Type B pancreatic cell (in vitro differentiated cells): ENCODE data around the gene IFITM2. TPM values are rescaled to one million over a fixed set of nuclear protein-coding genes. Genes with fewer than 3 reads are reported as not detected.
A peak's percentile ranks its signal among the peaks of the same experiment; 100 is the strongest.

Source experiments
- DNase-seq: peaks from one replicate; pipeline ENCODE4 v3.0.0; 2021; ENCODE audit warnings: mixed read lengths; ENCODE audit not compliant: unreplicated experiment; ENCODE audit errors: extremely low spot score
- H3K27ac Mint-ChIP-seq: 2 replicates; pipeline ENCODE4 v1.8.0; 2021; ENCODE audit warnings: mild to moderate bottlenecking, mixed read lengths
- H3K27me3 Mint-ChIP-seq: 2 replicates; pipeline ENCODE4 v1.8.0; 2021; ENCODE audit warnings: mixed read lengths
- H3K36me3 Mint-ChIP-seq: 2 replicates; pipeline ENCODE4 v1.8.0; 2021; ENCODE audit warnings: mixed read lengths
- H3K4me1 Mint-ChIP-seq: one replicate; pipeline ENCODE4 v1.8.0; 2021; ENCODE audit warnings: mixed read lengths; ENCODE audit not compliant: unreplicated experiment
- H3K4me3 Mint-ChIP-seq: 2 replicates; pipeline ENCODE4 v1.8.0; 2021; ENCODE audit warnings: mild to moderate bottlenecking, mixed read lengths
- H3K9me3 Mint-ChIP-seq: 2 replicates; pipeline ENCODE4 v1.8.0; 2021; ENCODE audit warnings: mixed read lengths
- CTCF ChIP-seq: fragments of 200-600 bp; sonication (generic); conservative IDR thresholded peaks from 2 replicates; pipeline ENCODE4 v1.5.0; 2021; ENCODE audit warnings: antibody characterized with exemption, mild to moderate bottlenecking
- total RNA-seq: library from RNA; stranded (reverse); gene quantifications from 2 replicates; pipeline ENCODE4 v1.2.1, GENCODE V29; 2021; ENCODE audit warnings: low replicate concordance

IFITM2 gene
- total RNA-seq, 1 donor from 2014 or later = 238 TPM

DNA sequence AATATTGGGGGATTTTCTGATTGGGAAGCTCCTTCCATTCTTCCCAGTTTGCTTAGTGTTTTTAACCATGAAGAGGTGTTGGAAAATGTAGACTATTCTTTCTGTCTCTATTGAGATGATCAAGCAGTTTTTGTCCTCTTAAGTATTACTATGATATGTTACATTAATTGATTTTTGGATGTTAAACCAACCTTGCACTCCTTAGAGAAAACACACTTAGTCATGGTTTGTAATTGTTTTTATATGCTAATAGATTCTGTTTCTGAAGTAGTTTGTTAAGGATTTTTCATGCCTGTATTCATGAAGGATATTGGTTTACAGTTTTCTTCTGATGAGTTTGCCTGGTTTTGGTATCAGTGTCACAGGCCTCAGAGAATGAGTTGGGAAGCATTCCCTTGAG, 31.4 kb upstream of the IFITM2 start:
- Mint-ChIP-seq H3K36me3 (no peaks in the 10 kb centered on the region), H3K9me3 (no peaks in the 10 kb centered on the region), H3K27me3 (peaks cover 5% of the 10 kb centered on the region), H3K4me1 (no peaks in the 10 kb centered on the region), H3K27ac (no peak overlapping the region), H3K4me3 (no peak overlapping the region)
- no peak for TF ChIP-seq CTCF
- DNase-seq = no peak

DNA sequence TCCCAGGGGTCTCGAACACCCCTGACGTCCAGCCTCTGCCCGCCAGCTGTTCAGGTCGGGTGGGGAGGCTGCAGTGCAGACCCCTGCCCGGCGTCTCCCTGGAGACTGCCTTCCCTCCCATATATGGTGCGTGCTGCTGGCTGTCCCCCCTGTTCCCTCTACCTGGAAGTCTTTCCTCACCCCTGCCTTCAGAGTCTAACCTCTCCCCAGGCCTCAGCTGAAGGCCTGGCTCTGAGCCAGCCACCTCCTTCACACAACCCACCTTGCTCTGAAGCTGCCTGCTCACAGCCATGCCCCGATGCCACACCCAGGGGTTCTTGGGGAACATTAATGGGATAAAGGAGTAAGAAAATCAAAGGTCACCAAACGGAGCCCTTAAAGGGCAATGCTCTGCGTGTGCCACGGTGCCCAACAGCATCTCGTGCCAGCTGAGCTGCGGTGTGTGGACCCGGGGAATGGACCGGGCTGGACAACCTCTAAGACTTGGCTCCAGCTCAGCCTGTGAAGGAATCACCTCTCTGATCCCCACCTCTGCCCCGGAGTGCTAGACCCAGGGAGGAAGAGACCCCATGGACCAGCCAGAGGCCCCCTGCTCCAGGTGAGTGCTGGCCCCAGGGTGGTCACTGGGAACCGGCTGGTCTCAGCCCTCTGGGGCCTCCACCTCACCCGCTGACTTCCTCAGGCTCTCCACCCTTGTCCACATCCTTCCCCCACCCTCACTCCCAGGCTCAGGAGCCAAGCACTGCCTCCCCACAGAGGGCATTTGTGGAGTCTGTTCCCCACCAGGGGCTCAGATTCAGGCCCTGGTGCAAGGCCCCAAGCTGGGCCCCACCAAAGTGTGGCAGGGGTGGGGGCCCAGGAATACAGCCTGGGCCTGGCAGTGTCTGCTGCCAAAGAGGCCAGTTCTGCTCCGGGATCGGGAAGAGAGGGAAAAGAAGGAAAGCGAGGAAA, 29.3 kb upstream of the IFITM2 start, which contains the start of gene NLRP6:
NLRP6 (plus strand) TSS at position 407 of the 951 bp plus-strand sequence; CDS start at position 570, 163 bp downstream.
- no peaks in the 10 kb centered on the region for H3K36me3 Mint-ChIP-seq
- peaks cover 17% of the 10 kb centered on the region for H3K27me3 Mint-ChIP-seq
- DNase-seq = no peak
- TF ChIP-seq CTCF = no peak
- H3K27ac Mint-ChIP-seq = no peak within 1 kb of the TSS
- H3K9me3 Mint-ChIP-seq = no peaks in the 10 kb centered on the region
- no peak within 1 kb of the TSS for H3K4me3 Mint-ChIP-seq
- peaks cover 6% of the 10 kb centered on the region for H3K4me1 Mint-ChIP-seq

DNA sequence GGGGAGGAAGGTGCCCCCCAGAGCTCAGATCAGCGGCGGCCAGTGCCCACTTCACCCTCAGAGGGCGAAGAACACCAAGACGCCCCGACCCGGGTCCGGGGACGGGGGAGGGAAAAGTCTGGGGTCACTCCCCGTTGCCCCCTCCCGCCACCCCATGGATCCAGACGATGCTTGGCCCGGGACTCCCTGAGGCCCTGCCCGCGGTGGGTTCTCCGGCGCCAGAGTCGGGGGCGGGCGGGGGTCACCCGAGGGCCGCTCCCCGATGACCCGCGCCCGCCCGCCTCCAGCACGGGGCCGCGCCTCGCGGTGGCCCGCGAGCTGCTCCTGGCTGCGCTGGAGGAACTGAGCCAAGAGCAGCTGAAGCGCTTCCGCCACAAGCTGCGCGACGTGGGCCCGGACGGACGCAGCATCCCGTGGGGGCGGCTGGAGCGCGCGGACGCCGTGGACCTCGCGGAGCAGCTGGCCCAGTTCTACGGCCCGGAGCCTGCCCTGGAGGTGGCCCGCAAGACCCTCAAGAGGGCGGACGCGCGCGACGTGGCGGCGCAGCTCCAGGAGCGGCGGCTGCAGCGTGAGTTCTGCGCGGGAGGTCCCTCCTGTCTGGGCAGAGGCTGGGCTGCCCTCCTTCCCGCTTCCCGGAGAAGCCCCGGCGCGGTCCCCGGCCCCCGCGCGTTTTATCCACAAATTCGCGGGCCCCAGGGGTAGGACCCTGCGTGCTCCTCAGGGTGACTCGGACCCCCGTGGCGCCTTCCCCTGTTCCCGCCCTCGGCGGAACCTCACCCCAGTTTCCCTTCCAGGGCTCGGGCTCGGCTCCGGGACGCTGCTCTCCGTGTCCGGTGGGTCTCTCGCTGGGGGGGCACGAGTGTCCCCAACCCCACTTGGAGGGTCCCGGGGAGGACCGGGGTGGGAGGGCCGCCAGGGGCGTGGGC, 28.3 kb upstream of the IFITM2 start:
- no peak for DNase-seq
- Mint-ChIP-seq H3K4me3 (no peak overlapping the region), H3K36me3 (no peaks in the 10 kb centered on the region), H3K9me3 (no peaks in the 10 kb centered on the region), H3K27ac (no peak overlapping the region), H3K4me1 (peaks cover 6% of the 10 kb centered on the region), H3K27me3 (peaks cover 18% of the 10 kb centered on the region)
- no peak for TF ChIP-seq CTCF

GRCh38 chr11:279966-280705, 27.5 kb upstream of the IFITM2 start:
- H3K4me3 Mint-ChIP-seq = no peak overlapping the region

More at GRCh38 chr11:279966-280705, 27.5 kb upstream of the IFITM2 start:
- Mint-ChIP-seq H3K27ac (no peak overlapping the region), H3K9me3 (no peaks in the 10 kb centered on the region), H3K4me1 (peaks cover 6% of the 10 kb centered on the region), H3K27me3 (peaks cover 18% of the 10 kb centered on the region), H3K36me3 (no peaks in the 10 kb centered on the region)
- DNase-seq = peak; percentile 65
- no peak for TF ChIP-seq CTCF
